Prostate gland (tissue), 2 donors: Measurements from ENCODE around the gene DIS3. TPM values are rescaled to one million over a fixed set of nuclear protein-coding genes. Genes with fewer than 3 reads are reported as not detected.
"Not testable (repeated sequence)": the region's sequence is repeated elsewhere in the genome, so short reads cannot be mapped to it uniquely, and the experiment has no call there.

Source experiments
- DNase-seq: peaks from one replicate; pipeline ENCODE4 v3.0.0-alpha.2; 2019; ENCODE audit warnings: low spot score
- H3K27ac ChIP-seq, 2 donors: fragments of 200-600 bp; sonication (generic); 2 replicates each; pipeline ENCODE4 v1.5.1; 2017 to 2019
- H3K27me3 ChIP-seq: fragments of 200-600 bp; sonication (generic); replicated peaks from 2 replicates; pipeline ENCODE4 v1.5.1; 2019; ENCODE audit not compliant: insufficient read depth
- H3K36me3 ChIP-seq, 2 donors: fragments of 200-600 bp; sonication (generic); 1 replicate in 1 of 2; 2 replicates in 1 of 2; pipeline versions ENCODE4 v1.5.1 to v1.8.1; 2017 to 2019
- H3K4me1 ChIP-seq: fragments of 200-600 bp; sonication (generic); replicated peaks from 2 replicates; pipeline ENCODE4 v1.5.1; 2019
- H3K4me3 ChIP-seq, 2 donors: fragments of 200-600 bp; sonication (generic); 2 replicates each; pipeline ENCODE4 v1.5.1; 2017 to 2019
- H3K9me3 ChIP-seq: fragments of 200-600 bp; sonication (generic); 2 replicates; pipeline ENCODE4 v1.5.1; 2017
- CTCF ChIP-seq, 4 experiments: fragments of 200-600 bp in 2 of 4; fragments of 450-650 bp in 2 of 4; sonication (generic) in 2 of 4; IDR thresholded peaks; 1 replicate in 3 of 4; 2 replicates in 1 of 4; pipeline ENCODE4 v1.5.1; 2016 to 2019; ENCODE audit warnings: antibody characterized with exemption in 4 of 4, mild to moderate bottlenecking in 2 of 4, moderate library complexity in 2 of 4
- POLR2A ChIP-seq: fragments of 450-650 bp; IDR thresholded peaks from one replicate; pipeline ENCODE4 v1.6.1; 2016; ENCODE audit warnings: antibody characterized with exemption, mild to moderate bottlenecking
- POLR2AphosphoS5 ChIP-seq: sonication (generic); formaldehyde crosslinking; IDR thresholded peaks from one replicate; pipeline ENCODE4 v1.6.1; 2017; ENCODE audit warnings: antibody characterized with exemption
- WGBS: methylation state at CpG from one replicate; pipeline ENCODE4 v1.1.5; 2018; 5-methylcytosine and 5-hydroxymethylcytosine counted together
- intact Hi-C: fragments of 100-400 bp; cut with DNase I; formaldehyde crosslinking; loops from one replicate; pipeline ENCODE4 v1.14.2; 2022
- total RNA-seq, 2 donors: library from RNA; depleted of rRNA; stranded (reverse); fragments of >200 nt; gene quantifications; one replicate each; pipeline ENCODE4 v1.1.0, GENCODE V29; 2016

The DIS3 gene
- total RNA-seq, 2 donors from 2014 or later: 21.1 to 29.5 TPM

GRCh38 chr13:72820156-72820897 is 38.6 kb upstream of the DIS3 start:
- TF ChIP-seq POLR2AphosphoS5 (no peak), POLR2A (no peak), CTCF (IDR thresholded peaks at IDR 0.05) (no peak)
- Histone ChIP-seq H3K9me3 (no peaks in the 10 kb centered on the region), H3K27me3 (no peaks in the 10 kb centered on the region), H3K4me1 (no peaks in the 10 kb centered on the region), H3K4me3 (no peak overlapping the region), H3K27ac (no peak overlapping the region), H3K36me3 (no peaks in the 10 kb centered on the region)
- 70% methylated on average over 8 of the region's 8 CpGs for WGBS
- intact Hi-C loops: loop anchor here (10.0 kb wide), 1 partner anchor 234 kb away; the partner anchor contains the start of gene KLF5
- DNase-seq: no peak

GRCh38 chr13:72808917-72809500 is 27.3 kb upstream of the DIS3 start:
- no peak overlapping the region for H3K4me3 ChIP-seq
- 8% methylated on average over 1 of the region's 1 CpG for WGBS
- H3K27me3 ChIP-seq: no peaks in the 10 kb centered on the region
- H3K36me3 ChIP-seq: no peaks in the 10 kb centered on the region
- intact Hi-C loops: loop anchor here (10.0 kb wide), 1 partner anchor 896 kb away; no protein-coding TSS in a partner anchor
- no peak for DNase-seq
- no peaks in the 10 kb centered on the region for H3K4me1 ChIP-seq
- TF ChIP-seq POLR2AphosphoS5 (no peak), POLR2A (no peak), CTCF (IDR thresholded peaks at IDR 0.05) (peak in 2 of 4 experiments; percentile 40 to 46)
- H3K27ac ChIP-seq: no peak overlapping the region
- no peaks in the 10 kb centered on the region for H3K9me3 ChIP-seq

GRCh38 chr13:72806514-72806913 is 24.8 kb upstream of the DIS3 start:
- not testable (repeated sequence) for H3K36me3 ChIP-seq, H3K27ac ChIP-seq, H3K27me3 ChIP-seq, H3K4me3 ChIP-seq, H3K4me1 ChIP-seq, DNase-seq, H3K9me3 ChIP-seq
- intact Hi-C loops: loop anchor here (10.0 kb wide), 1 partner anchor 898 kb away; no protein-coding TSS in a partner anchor
- WGBS: 100% methylated on average over 1 of the region's 1 CpG

- WGBS: 100% methylated on average over 1 of the region's 1 CpG
- intact Hi-C loops: loop anchor here (10.0 kb wide), 1 partner anchor 899 kb away; no protein-coding TSS in a partner anchor
- Histone ChIP-seq H3K27ac (no peak overlapping the region), H3K9me3 (no peaks in the 10 kb centered on the region), H3K4me1 (no peaks in the 10 kb centered on the region), H3K4me3 (no peak overlapping the region), H3K27me3 (no peaks in the 10 kb centered on the region), H3K36me3 (no peaks in the 10 kb centered on the region)
- DNase-seq: no peak
- TF ChIP-seq POLR2AphosphoS5 (no peak), POLR2A (no peak), CTCF (IDR thresholded peaks at IDR 0.05) (no peak)
Observed at GRCh38 chr13:72805676-72806346, 24.1 kb upstream of the DIS3 start.

GRCh38 chr13:72804301-72804700 is 22.6 kb upstream of the DIS3 start:
- no peaks in the 10 kb centered on the region for H3K4me1 ChIP-seq
- 87% methylated on average over 1 of the region's 1 CpG for WGBS
- no peak for DNase-seq
- no peaks in the 10 kb centered on the region for H3K9me3 ChIP-seq
- intact Hi-C loops: loop anchor here (10.0 kb wide), 1 partner anchor 900 kb away; no protein-coding TSS in a partner anchor
- no peak overlapping the region for H3K27ac ChIP-seq
- TF ChIP-seq POLR2AphosphoS5 (no peak), CTCF (IDR thresholded peaks at IDR 0.05) (no peak)
- H3K27me3 ChIP-seq: no peaks in the 10 kb centered on the region
- H3K4me3 ChIP-seq: no peak overlapping the region
- no peaks in the 10 kb centered on the region for H3K36me3 ChIP-seq
